Fibroblast of lung (primary cell): Measurements from ENCODE around the gene ADAMTSL1.

Experiments used
- CTCF ChIP-seq, 2 donors: IDR thresholded peaks in 1 of 2; conservative IDR thresholded peaks in 1 of 2; 1 replicate in 1 of 2; 2 replicates in 1 of 2; pipeline ENCODE4 v1.5.1; 2011 to 2012; ENCODE audit warnings: low read length in 2 of 2, control low read depth in 1 of 2, inconsistent platforms in 1 of 2, low read depth in 1 of 2, mild to moderate bottlenecking in 1 of 2
- EZH2 ChIP-seq: IDR thresholded peaks from 2 replicates; pipeline ENCODE4 v1.5.1; 2012; ENCODE audit warnings: low read length, control low read depth, mild to moderate bottlenecking; ENCODE audit errors: missing control alignments

GRCh38 chr9:18819418-18819817, 345.5 kb downstream of the ADAMTSL1 start:
- no peak for TF ChIP-seq CTCF (conservative IDR thresholded peaks at IDR 0.05 in 1 of 2, IDR thresholded peaks at IDR 0.05 in 1 of 2; ENCODE audit: low read depth in 1 of 2, low read length in 2 of 2)
- no peak for TF ChIP-seq EZH2
